Neutrophil (primary cell): ENCODE measurements around the gene ABR.
A peak's percentile ranks its signal among the peaks of the same experiment; 100 is the strongest.

Source experiments
- H3K27ac ChIP-seq: fragments of 200-600 bp; sonication (generic); 2 replicates; pipeline ENCODE4 v1.5.1; 2016; ENCODE audit warnings: mild to moderate bottlenecking, moderate library complexity
- H3K27me3 ChIP-seq: fragments of 200-600 bp; sonication (generic); 2 replicates; pipeline ENCODE4 v1.6.0; 2016; ENCODE audit warnings: mild to moderate bottlenecking
- H3K36me3 ChIP-seq: fragments of 200-600 bp; sonication (generic); 2 replicates; pipeline ENCODE4 v1.5.1; 2017
- H3K4me1 ChIP-seq, 2 experiments: fragments of 200-600 bp in 1 of 2; sonication (generic) in 1 of 2; 1 replicate in 1 of 2; 2 replicates in 1 of 2; pipeline versions ENCODE4 v1.5.1 to v1.6.1; 2013 to 2016; ENCODE audit warnings: low read depth in 1 of 2, low read length in 1 of 2, mild to moderate bottlenecking in 1 of 2, moderate library complexity in 1 of 2; ENCODE audit not compliant: control insufficient read depth in 1 of 2, insufficient read depth in 1 of 2
- H3K4me3 ChIP-seq, 2 experiments: fragments of 200-600 bp in 1 of 2; sonication (generic) in 1 of 2; 1 replicate in 1 of 2; 2 replicates in 1 of 2; pipeline ENCODE4 v1.5.1; 2013 to 2016; ENCODE audit warnings: low read depth in 1 of 2, low read length in 1 of 2, mild to moderate bottlenecking in 1 of 2, moderate library complexity in 1 of 2
- H3K9me3 ChIP-seq: fragments of 200-600 bp; sonication (generic); 2 replicates; pipeline ENCODE4 v1.5.1; 2016
- TF ChIP-seq, protein P1 (sequence below): fragments of 200-600 bp; sonication (generic); IDR thresholded peaks from 2 replicates; pipeline ENCODE4 v1.5.1; 2016; ENCODE audit warnings: antibody characterized with exemption

ABR gene

DNA sequence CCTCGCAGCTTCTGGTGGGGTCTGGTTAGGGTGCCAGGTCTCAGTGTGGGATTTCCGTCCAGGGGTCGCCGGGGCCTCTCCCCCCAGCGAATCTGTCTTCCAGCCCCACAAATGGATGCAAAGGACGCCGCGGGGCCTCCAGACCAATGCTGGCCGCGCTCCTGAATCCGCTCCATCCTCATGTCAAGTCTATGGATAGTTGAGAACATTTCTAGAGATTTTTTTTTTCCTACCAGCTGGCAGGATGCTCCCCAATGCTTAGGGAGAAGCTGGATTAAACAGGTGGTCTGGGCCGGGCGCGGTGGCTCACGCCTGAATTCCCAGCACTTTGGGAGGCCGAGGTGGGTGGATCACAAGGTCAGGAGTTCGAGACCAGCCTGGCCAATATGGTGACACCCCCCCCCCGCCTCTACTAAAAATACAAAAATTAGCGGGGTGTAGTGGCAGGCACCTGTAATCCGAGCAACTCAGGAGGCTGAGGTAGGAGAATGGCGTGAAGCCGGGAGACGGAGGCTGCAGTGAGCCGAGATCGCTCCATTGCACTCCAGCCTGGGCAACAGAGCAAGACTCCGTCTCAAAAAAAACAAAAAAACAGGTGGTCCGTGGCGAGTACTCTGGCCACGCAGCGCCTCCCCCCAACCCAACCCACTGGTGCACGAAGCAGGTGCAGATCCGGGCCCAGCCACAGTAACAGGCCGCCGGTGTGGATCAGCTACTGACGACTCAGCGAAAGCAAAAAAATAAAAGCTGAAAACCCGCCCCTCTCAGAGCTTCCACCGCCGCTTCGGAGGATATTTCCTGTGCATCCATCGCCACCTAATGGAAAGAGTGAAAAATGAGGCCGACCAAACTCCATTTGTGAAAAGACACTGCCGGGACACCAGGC, 199.1 kb downstream of the ABR start:
- no peaks in the 10 kb centered on the region for H3K9me3 ChIP-seq
- peak overlapping the region; percentile 56 for H3K27ac ChIP-seq
- TF ChIP-seq, protein P1, sequence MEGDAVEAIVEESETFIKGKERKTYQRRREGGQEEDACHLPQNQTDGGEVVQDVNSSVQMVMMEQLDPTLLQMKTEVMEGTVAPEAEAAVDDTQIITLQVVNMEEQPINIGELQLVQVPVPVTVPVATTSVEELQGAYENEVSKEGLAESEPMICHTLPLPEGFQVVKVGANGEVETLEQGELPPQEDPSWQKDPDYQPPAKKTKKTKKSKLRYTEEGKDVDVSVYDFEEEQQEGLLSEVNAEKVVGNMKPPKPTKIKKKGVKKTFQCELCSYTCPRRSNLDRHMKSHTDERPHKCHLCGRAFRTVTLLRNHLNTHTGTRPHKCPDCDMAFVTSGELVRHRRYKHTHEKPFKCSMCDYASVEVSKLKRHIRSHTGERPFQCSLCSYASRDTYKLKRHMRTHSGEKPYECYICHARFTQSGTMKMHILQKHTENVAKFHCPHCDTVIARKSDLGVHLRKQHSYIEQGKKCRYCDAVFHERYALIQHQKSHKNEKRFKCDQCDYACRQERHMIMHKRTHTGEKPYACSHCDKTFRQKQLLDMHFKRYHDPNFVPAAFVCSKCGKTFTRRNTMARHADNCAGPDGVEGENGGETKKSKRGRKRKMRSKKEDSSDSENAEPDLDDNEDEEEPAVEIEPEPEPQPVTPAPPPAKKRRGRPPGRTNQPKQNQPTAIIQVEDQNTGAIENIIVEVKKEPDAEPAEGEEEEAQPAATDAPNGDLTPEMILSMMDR: peak; percentile 25
- peaks cover 13 to 28% of the 10 kb centered on the region in 2 experiments for H3K4me1 ChIP-seq
- peak overlapping the region; percentile 68 to 72 for H3K4me3 ChIP-seq
- peaks cover 60% of the 10 kb centered on the region for H3K27me3 ChIP-seq
- no peaks in the 10 kb centered on the region for H3K36me3 ChIP-seq

DNA sequence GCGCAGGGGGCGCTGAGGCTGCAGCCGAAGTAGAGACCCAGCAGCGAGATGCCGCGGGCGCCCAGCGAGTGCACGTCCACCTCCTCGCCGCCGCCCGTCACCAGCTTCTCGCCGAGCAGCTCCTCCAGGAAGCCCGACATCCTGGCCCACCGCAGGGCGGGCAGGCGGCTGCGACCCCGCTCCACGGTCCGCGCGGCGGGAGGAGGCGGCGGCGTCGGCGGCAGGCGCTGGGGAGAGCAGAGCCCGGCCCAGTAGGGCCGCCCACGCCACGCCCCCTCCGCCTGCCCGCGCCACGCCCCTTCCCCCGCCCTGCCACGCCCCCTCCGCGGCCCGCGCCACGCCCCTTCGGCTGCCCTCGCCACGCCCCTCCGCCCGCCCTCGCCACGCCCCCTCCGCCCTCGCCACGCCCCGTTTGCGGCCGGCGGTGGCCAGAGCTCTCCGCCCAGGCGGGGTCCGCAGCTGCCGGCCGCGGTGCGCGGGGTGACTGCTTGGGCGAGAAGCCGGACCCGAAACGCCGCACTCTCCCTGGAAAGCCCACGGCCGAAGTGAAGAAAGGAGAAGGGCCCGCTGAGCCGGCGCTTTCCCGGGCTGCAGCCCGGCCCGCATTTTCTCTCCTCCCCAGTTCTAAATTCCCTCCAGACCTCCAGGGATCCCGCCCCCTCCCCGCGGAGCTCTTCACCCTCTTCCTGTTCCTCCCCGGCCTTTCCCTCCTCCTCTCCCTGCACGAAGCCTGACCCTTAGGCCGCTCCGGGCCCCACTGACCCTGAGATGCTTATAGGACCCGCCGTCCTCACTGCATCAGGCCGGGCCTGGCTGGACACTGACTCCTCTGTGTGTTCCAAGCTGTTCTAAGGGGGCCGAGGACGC, 200.0 kb downstream of the ABR start, which contains the start of gene NXN:
Gene NXN, minus strand, starts transcription at position 238 of the 867 bp plus-strand sequence.
- Histone ChIP-seq H3K4me3 (peak within 1 kb of the TSS; percentile 68 to 72), H3K36me3 (no peaks in the 10 kb centered on the region), H3K9me3 (no peaks in the 10 kb centered on the region), H3K27ac (peak within 1 kb of the TSS; percentile 56), H3K27me3 (peaks cover 69% of the 10 kb centered on the region), H3K4me1 (peaks cover 16 to 28% of the 10 kb centered on the region in 2 experiments)
- TF ChIP-seq, protein P1: peak; percentile 39

DNA sequence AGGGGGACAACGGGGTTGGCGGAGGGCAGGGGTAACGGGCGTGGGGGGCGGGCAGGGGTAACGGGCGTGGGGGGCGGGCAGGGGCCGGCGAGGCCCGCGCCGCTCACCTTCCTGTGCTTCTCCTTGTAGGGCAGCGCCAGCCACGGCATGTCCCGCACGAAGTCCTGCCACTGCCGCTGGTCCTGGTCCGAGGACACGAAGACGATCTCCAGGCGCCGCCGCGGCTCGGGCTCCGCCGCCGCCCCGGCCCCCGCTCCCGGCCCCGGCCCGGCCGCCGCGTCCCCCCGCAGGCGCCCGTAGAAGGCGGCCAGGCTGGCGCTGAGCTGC, 200.6 kb downstream of the ABR start:
- Histone ChIP-seq H3K36me3 (no peaks in the 10 kb centered on the region), H3K27me3 (peaks cover 74% of the 10 kb centered on the region), H3K4me3 (peak overlapping the region; percentile 68 to 72), H3K4me1 (peaks cover 16 to 28% of the 10 kb centered on the region in 2 experiments), H3K9me3 (no peaks in the 10 kb centered on the region), H3K27ac (peak overlapping the region; percentile 56)
- TF ChIP-seq, protein P1: no peak

- H3K4me1 ChIP-seq: peaks cover 16 to 28% of the 10 kb centered on the region in 2 experiments
- no peak overlapping the region for H3K4me3 ChIP-seq
Measured at GRCh38 chr17:978103-979093, 201.4 kb downstream of the ABR start.

More at GRCh38 chr17:978103-979093, 201.4 kb downstream of the ABR start:
- Histone ChIP-seq H3K9me3 (no peaks in the 10 kb centered on the region), H3K27ac (no peak overlapping the region), H3K36me3 (no peaks in the 10 kb centered on the region), H3K27me3 (peaks cover 76% of the 10 kb centered on the region)
- TF ChIP-seq, protein P1: no peak
